Activated naive CD8-positive, alpha-beta T cell (primary cell): ENCODE results near the gene CEP170B.
"Not testable (repeated sequence)": the region's sequence is repeated elsewhere in the genome, so short reads cannot be mapped to it uniquely, and the experiment has no call there.

Source experiments
- H3K27ac Mint-ChIP-seq: one replicate; pipeline ENCODE4 v1.8.0; 2021; ENCODE audit warnings: mixed read lengths
- H3K27me3 Mint-ChIP-seq: one replicate; pipeline ENCODE4 v1.8.0; 2021; ENCODE audit warnings: mixed read lengths
- H3K36me3 Mint-ChIP-seq: one replicate; pipeline ENCODE4 v1.8.0; 2021; ENCODE audit warnings: mixed read lengths
- H3K4me1 Mint-ChIP-seq: one replicate; pipeline ENCODE4 v1.8.0; 2021; ENCODE audit warnings: low read depth, mixed read lengths
- H3K4me3 Mint-ChIP-seq: one replicate; pipeline ENCODE4 v1.8.0; 2021; ENCODE audit warnings: mild to moderate bottlenecking, mixed read lengths
- H3K9me3 Mint-ChIP-seq: one replicate; pipeline ENCODE4 v1.8.0; 2021; ENCODE audit warnings: low read depth, mixed read lengths

Gene CEP170B

DNA sequence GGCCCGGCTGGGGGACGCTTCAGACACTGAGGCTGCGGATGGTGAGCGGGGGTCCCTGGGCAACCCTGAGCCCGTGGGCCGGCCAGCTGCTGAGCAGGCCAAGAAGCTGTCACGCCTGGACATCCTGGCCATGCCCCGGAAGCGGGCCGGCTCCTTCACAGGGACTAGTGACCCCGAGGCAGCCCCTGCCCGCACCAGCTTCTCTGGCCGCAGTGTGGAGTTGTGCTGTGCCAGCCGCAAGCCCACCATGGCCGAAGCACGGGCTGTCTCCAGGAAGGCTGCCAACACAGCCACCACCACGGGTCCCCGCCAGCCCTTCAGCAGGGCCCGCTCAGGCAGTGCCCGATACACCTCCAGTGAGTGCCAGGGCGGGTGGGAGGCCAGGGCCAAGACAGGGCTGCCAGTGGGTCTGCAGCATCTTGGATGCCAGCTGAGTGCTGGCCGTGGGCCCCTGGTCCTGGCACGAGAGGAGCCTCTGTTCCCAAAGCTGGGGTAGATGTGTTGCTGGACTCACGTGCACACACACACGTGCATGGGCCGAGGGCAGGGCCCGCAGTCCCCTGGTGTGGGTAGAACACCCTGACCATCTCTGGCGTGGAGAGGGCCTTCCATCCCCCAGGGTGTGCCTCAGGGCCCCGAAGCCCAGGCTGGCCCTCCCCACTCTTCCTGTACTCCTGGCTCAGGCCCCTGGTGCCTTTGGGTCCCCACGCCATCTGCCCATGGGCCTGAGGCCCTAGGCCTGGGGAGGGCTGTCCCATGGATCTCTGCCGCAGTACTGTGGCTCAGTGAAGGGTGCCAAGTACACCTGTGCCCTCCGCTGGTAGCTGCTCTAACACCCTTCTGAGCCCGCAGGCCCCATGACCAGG lies 22.8 kb downstream of the CEP170B start:
- no peaks in the 10 kb centered on the region for H3K36me3 Mint-ChIP-seq
- H3K4me1 Mint-ChIP-seq = no peaks in the 10 kb centered on the region
- H3K27me3 Mint-ChIP-seq = no peaks in the 10 kb centered on the region
- no peaks in the 10 kb centered on the region for H3K9me3 Mint-ChIP-seq
- H3K4me3 Mint-ChIP-seq = no peak overlapping the region
- H3K27ac Mint-ChIP-seq = no peak overlapping the region

DNA sequence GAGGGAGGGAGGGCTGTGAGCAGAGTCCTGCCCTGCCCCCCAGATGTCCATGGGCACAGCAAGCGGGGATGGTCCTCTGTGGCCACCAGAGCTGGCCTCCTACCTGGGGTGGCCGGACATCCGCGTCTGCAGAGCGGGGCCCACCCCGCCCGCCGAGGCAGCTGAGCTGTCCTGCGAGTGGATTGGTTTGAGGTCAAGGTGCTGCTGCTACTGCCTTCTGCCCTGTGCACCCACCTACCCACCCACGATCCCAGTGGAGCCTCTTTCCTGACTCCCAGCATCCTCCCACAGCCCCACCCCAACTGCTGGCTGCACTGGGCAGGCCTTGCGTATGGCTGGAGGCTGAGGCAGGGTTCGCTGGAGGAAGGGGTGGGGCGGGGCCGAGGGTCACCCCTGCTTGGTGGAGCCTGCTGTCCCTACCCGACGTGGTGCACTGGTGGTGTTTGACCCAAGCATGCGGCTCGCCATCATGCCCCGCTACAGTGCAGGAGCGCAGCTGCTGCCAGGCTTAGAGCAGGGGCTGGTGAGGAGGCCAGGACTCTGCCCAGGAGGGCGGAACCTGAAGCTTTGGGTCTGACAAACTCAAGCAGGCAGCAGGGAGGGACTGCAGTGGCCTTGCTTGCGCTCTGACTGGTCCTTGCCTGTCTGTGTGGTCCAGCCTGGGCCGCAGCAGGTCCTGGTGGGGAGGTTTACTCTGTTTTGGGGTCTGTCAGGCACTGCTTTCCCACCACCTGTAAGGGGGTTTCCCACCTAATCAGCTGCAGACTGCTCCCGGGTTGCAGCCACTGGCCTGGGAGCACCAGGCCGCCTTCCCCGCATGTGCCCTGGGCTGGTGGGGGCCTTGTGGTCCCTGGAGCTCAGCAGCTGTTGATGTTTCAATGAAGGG lies 23.7 kb downstream of the CEP170B start:
- Mint-ChIP-seq H3K4me3 (no peak overlapping the region), H3K27me3 (no peaks in the 10 kb centered on the region), H3K4me1 (no peaks in the 10 kb centered on the region), H3K36me3 (no peaks in the 10 kb centered on the region), H3K27ac (no peak overlapping the region), H3K9me3 (no peaks in the 10 kb centered on the region)

DNA sequence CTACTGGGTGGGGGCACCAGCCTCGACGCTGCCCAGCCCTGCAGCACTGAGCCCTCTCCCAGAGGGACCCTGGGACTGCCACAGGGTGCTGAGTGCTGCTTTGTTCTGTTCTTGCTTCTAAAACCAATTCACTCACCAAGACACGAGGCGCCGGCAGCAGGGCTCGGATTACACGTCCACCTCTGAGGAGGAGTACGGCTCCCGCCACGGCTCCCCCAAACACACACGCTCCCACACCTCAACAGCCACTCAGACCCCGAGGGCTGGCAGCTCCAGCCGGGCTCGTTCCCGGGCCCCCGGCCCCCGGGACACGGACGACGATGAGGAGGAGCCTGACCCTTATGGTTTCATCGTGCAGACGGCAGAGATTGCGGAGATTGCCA lies 24.3 kb downstream of the CEP170B start:
- Mint-ChIP-seq H3K36me3 (no peaks in the 10 kb centered on the region), H3K27ac (no peak overlapping the region)

DNA sequence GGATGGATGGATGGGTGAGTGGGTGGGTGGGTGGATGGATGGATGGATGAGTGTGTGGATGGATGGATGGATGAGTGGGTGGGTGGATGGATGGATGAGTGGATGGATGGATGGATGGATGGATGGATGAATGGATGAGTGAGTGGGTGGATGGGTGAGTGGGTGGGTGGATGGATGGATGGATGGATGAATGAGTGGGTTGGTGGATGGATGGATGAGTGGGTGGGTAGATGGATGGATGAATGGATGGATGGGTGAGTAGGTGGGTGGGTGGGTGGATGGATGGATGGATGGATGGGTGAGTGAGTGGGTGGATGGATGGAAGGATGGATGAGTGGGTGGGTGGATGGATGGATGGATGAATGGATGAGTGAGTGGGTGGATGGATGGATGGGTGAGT lies 25.2 kb downstream of the CEP170B start:
- H3K4me3 Mint-ChIP-seq, H3K4me1 Mint-ChIP-seq, H3K9me3 Mint-ChIP-seq, H3K27me3 Mint-ChIP-seq, H3K27ac Mint-ChIP-seq, H3K36me3 Mint-ChIP-seq: not testable (repeated sequence)

More for the DNA sequence above, 24.3 kb downstream of the CEP170B start:
- no peaks in the 10 kb centered on the region for H3K9me3 Mint-ChIP-seq
- H3K27me3 Mint-ChIP-seq = no peaks in the 10 kb centered on the region
- no peak overlapping the region for H3K4me3 Mint-ChIP-seq
- H3K4me1 Mint-ChIP-seq = no peaks in the 10 kb centered on the region

DNA sequence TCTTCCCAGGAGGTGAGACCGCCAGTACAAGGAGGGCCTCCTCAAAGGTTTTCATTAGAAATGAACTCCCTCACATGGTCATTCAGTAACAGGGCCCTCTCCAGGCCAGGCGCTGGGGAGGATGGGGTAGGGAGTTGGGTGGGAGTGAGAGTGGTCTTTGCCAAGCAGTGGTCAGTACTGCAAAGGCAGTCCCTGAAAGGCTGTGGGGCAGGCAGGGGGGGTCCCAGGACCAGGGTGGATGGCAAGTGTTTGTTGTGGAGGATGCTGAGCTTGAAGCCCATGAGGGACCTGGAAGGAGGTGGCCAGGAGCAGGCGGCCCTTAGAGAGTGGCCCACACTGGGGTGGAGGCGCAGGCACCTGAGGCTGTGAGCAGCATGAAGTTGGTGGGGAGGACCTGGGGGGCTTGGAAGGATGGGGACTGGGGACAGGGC lies 26.1 kb downstream of the CEP170B start:
- no peaks in the 10 kb centered on the region for H3K27me3 Mint-ChIP-seq
- no peaks in the 10 kb centered on the region for H3K9me3 Mint-ChIP-seq
- no peaks in the 10 kb centered on the region for H3K36me3 Mint-ChIP-seq
- H3K4me1 Mint-ChIP-seq = no peaks in the 10 kb centered on the region
- no peak overlapping the region for H3K27ac Mint-ChIP-seq
- no peak overlapping the region for H3K4me3 Mint-ChIP-seq

DNA sequence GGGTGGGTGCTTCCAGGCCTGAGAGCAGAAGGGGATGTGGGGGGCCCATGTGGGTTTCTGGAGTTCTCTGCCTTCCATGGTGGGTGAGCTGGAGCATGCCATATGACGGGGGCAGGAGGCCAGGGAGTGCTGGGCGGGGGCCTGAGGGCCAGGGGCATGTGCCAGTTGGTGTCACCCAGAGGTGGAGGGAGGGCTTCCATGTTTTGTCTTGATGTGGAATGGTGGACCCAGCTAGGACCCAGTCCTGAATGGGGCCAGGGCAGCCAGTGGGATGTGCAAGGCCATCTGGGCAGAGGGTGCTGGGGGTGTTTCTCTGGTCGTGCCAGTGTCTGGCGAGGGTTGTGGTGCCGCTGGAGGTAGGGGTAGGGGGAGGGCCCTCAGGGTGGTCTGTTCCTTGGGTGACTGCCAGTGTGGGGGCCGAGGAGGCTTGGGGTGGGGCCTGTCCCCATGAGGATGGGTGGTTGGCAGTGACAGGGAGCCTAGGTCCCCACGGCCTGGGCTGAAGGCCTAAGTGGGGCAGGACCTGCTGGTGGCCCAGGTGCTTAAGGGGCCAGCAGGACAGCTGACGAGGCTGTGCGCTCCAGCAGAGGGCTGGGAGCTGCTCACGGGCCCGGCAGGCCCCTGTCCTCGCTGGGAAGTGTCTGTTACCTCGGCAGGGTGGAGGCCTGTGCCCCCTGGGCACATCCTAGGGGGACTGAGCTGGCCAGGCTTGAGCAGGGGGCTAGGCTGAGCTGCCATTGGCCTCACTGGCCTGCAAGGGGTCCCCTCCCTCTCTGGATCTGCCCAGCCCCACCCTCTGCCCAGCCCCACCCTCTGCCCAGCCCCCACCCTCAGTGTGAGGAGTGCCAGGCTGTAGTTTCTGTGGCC lies 26.8 kb downstream of the CEP170B start:
- Mint-ChIP-seq H3K27me3 (no peaks in the 10 kb centered on the region), H3K9me3 (no peaks in the 10 kb centered on the region), H3K27ac (no peak overlapping the region), H3K4me3 (no peak overlapping the region), H3K36me3 (no peaks in the 10 kb centered on the region), H3K4me1 (no peaks in the 10 kb centered on the region)

DNA sequence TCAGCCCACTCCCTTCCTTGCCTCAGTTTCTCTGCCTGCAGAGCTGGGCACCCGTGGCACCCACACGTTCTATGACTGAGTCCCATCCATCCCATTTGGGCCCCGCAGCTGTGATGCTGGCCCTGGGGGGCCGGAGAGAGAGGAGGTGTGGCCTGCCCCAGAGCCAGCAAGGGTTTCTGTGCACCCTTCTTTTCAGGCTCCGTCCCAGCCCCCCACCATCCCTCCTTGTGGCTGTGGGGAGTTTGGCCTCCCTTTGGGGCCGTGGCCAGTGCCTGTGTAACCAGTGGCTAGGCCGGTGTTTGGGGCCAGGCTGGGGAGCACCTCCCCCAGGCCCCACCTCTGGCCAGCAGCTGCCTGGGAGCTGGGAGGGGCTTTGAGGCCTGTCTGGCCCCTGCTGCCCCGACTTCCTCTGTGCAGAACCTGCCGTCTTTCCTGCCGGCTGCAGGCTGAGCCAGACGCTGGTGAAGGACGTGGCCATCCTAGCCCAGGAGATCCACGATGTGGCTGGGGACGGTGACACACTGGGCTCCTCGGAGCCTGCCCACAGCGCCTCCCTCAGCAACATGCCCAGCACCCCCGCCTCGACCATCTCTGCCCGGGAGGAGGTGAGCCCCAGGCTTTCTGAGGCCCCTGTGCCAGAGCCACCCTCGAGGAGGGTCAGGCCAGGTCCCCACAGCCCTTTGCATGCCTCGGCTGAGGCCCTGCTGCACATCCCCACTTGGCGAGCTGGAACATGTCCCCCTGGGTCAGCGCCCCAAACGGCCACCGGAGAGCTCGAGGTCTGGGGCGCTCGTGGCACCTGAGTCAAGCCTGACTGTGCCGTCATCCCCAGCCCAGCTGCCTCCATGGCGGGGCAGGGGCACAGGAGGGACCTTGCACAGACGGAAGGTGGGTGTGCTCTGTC lies 27.7 kb downstream of the CEP170B start:
- no peaks in the 10 kb centered on the region for H3K27me3 Mint-ChIP-seq
- no peak overlapping the region for H3K4me3 Mint-ChIP-seq
- H3K4me1 Mint-ChIP-seq = no peaks in the 10 kb centered on the region
- no peaks in the 10 kb centered on the region for H3K36me3 Mint-ChIP-seq
- H3K9me3 Mint-ChIP-seq = no peaks in the 10 kb centered on the region
- no peak overlapping the region for H3K27ac Mint-ChIP-seq

DNA sequence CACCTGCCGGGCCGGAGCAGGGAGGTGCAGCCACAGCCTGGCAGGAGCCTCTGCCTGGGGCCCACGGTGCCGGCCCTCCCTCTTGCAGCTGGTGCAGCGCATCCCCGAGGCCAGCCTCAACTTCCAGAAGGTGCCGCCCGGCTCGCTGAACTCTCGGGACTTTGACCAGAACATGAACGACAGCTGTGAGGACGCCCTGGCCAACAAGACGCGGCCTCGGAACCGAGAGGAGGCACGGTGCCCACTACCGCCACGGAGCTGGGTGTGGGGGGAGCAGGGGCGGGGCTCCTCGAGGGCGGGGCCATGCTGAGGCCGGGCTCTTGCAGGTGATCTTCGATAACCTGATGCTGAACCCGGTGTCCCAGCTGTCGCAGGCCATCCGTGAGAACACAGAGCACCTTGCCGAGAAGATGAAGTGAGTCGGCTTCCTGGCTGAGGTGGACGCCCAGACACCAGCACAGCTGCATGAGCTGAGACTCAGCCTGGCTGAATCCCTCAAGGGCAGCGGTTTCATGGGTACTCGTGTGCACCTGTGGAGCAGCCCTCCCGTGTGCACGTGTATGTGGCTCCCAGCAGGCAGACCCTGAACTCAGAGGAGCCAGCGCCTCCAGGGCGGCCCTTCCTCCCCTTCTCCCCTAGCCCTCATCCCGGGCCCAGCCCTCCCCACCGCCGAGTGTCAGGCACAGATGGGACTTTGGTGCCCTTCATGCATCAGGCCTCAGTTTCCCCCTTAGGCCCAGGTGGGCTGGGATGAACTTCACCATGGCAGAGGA lies 28.6 kb downstream of the CEP170B start:
- no peaks in the 10 kb centered on the region for H3K27me3 Mint-ChIP-seq
- no peak overlapping the region for H3K4me3 Mint-ChIP-seq
- H3K9me3 Mint-ChIP-seq = no peaks in the 10 kb centered on the region
- H3K4me1 Mint-ChIP-seq = no peaks in the 10 kb centered on the region
- H3K36me3 Mint-ChIP-seq = no peaks in the 10 kb centered on the region
- no peak overlapping the region for H3K27ac Mint-ChIP-seq

DNA sequence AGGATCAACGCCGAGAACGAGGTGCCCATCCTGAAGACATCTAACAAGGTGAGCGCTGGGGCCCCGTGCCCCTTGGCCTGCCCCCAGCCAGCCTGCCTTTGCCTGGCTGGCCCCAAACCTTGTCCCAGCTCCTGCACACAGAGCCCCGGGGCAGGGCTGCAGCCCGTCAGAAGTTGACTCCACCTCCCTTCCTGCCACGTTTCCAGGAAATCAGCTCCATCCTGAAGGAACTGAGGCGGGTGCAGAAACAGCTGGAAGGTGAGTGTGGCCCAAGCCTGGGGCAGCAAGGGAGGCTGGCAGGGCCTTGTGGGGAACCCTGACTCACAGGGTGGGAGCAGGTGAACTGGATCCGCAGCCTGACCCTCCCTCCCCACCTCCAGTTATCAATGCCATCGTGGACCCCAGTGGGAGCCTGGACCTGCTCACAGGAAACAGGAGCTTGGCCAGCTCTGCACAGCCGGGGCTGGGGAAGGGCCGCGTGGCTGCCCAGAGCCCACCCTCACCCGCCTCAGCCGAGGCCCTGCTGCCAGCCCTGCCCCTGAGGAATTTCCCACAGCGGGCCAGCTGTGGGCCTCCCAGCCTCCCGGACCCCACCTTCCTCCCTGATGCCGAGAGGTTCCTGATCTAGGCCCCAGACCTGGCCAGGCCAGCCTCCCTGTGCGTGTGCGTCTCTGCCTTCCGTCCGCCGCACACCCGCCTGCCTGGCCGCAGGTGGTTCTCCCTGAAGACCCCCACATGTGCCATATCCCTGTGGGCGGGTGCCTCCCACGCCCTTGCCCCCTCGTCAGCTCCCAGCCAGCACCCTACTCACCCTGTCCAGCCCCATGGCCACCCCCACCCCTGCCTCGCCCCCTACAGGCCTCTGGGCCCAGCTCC lies 29.5 kb downstream of the CEP170B start:
- Mint-ChIP-seq H3K4me1 (no peaks in the 10 kb centered on the region), H3K36me3 (no peaks in the 10 kb centered on the region), H3K27me3 (no peaks in the 10 kb centered on the region), H3K4me3 (no peak overlapping the region), H3K9me3 (no peaks in the 10 kb centered on the region), H3K27ac (no peak overlapping the region)

DNA sequence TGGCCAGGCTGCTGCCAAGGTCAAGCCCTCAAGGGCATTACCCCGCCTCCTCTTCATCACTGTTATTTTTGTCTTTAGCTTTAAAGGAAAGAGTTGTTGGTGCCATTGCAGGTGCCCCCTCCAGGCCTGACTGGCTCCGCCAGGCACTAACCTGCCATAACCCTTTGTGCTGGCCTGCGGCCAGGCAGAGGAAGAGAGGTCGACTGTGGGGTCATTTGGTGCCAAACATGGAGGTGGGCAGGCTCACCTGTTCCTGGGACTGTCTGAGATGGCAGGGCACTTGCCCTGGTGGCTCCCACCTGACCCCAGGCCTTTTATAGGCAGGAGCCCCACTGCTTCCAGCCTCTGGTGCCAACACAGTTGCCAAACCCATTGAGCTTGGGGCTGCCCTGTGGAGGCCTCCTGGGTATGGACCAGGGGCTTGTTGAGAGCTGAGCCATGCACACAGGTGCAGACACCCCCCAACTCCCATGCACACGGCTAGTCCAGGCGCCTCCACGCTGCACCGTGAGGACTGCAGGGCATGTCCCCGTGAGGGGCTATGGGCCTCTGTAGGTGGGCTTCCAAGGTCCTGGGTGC lies 30.2 kb downstream of the CEP170B start:
- H3K9me3 Mint-ChIP-seq = no peaks in the 10 kb centered on the region
- no peaks in the 10 kb centered on the region for H3K27me3 Mint-ChIP-seq
- no peaks in the 10 kb centered on the region for H3K4me1 Mint-ChIP-seq
- H3K27ac Mint-ChIP-seq = no peak overlapping the region
- H3K4me3 Mint-ChIP-seq = no peak overlapping the region
- no peaks in the 10 kb centered on the region for H3K36me3 Mint-ChIP-seq

DNA sequence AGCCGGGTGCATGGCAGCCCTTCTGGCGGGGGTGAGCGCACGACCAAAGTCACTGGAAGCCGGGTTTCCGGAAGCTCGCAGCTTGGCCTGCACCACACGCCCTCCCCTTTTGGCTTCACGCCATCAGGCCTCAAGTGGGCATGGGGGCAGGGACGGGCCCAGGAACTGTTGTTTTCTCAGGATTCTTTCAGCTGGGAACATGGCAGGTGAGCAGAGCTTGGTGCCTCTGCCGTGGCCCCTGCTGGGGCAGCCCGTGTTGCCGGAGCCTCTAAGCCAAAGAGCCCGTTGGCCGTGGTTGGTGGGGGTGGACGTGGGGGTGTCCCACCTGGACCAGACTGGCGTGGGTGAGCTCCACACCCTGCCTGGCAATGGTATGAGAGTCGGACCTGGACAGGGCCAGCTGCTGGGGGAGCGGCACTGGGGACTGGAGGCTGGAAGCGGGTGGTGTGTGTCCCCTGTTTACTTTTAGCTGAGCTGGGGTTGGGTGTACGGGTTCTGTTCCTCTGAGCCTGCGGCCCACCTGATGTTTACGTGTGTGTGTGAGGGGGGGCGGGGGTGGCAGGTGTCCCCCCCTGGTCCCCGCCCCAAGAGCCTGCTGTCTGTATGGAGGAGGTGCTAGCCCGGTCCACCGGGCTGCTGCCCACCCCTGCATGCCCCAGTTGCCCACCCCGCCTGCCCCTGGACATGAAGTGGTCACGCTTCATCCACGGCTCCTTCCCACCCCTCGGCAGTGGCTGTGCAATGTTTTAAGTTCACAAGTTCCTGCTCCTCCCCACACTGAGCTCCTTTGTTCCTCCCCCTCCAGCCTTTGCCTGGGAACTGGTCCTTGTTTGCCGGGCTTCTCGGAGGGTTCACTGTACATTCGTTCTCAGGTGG lies 31.0 kb downstream of the CEP170B start:
- Mint-ChIP-seq H3K27ac (no peak overlapping the region), H3K36me3 (no peaks in the 10 kb centered on the region), H3K27me3 (no peaks in the 10 kb centered on the region), H3K4me3 (no peak overlapping the region), H3K9me3 (no peaks in the 10 kb centered on the region), H3K4me1 (no peaks in the 10 kb centered on the region)
